Mesenchymal stem cell (in vitro differentiated cells and primary cell): ENCODE data around the gene GFAP.
A peak's percentile ranks its signal among the peaks of the same experiment; 100 is the strongest.

Experiments used
- DNase-seq: peaks from one replicate; pipeline ENCODE4 v3.0.0-alpha.2; 2013
- H2AFZ ChIP-seq: one replicate; pipeline ENCODE4 v1.6.1; 2013; ENCODE audit warnings: low read depth, mild to moderate bottlenecking, control low read depth, inconsistent platforms, low read length, moderate library complexity
- H2AK5ac ChIP-seq: 2 replicates; pipeline ENCODE4 v1.6.1; 2013; ENCODE audit warnings: low read length, moderate library complexity, mild to moderate bottlenecking, inconsistent platforms; ENCODE audit not compliant: severe bottlenecking
- H2BK120ac ChIP-seq: one replicate; pipeline ENCODE4 v1.6.1; 2013; ENCODE audit warnings: low read depth, mild to moderate bottlenecking, inconsistent platforms, low read length, moderate library complexity
- H2BK12ac ChIP-seq, 2 experiments: one replicate each; pipeline ENCODE4 v1.6.1; 2013; ENCODE audit warnings: inconsistent platforms in 2 of 2, low read length in 2 of 2, mild to moderate bottlenecking in 2 of 2, moderate library complexity in 2 of 2, control low read depth in 1 of 2
- H2BK15ac ChIP-seq: one replicate; pipeline ENCODE4 v1.6.1; 2013; ENCODE audit warnings: mild to moderate bottlenecking, low read depth, inconsistent platforms; ENCODE audit not compliant: poor library complexity, severe bottlenecking
- H2BK5ac ChIP-seq: 2 replicates; pipeline ENCODE4 v1.6.1; 2013; ENCODE audit warnings: low read depth, mild to moderate bottlenecking, low read length, control low read depth, inconsistent platforms; ENCODE audit not compliant: poor library complexity, severe bottlenecking
- H3K14ac ChIP-seq, 2 experiments: one replicate each; pipeline ENCODE4 v1.6.1; 2013; ENCODE audit warnings: inconsistent platforms in 2 of 2, low read length in 2 of 2, control low read depth in 1 of 2, mild to moderate bottlenecking in 1 of 2, moderate library complexity in 1 of 2
- H3K18ac ChIP-seq, 2 experiments: one replicate each; pipeline ENCODE4 v1.6.1; 2013; ENCODE audit warnings: inconsistent platforms in 2 of 2, low read length in 2 of 2, control low read depth in 1 of 2, low read depth in 1 of 2, mild to moderate bottlenecking in 1 of 2
- H3K23ac ChIP-seq, 2 experiments: one replicate each; pipeline ENCODE4 v1.6.1; 2013; ENCODE audit warnings: inconsistent platforms in 2 of 2, low read length in 2 of 2, mild to moderate bottlenecking in 2 of 2, moderate library complexity in 2 of 2, control low read depth in 1 of 2
- H3K27ac ChIP-seq: 2 replicates; pipeline ENCODE4 v1.5.1; 2013; ENCODE audit warnings: mild to moderate bottlenecking, moderate library complexity, low read length, control low read depth, inconsistent platforms; ENCODE audit not compliant: poor library complexity, severe bottlenecking
- H3K27me3 ChIP-seq, 2 experiments: 2 replicates each; pipeline versions ENCODE4 v1.6.1 to v1.7.0; 2013; ENCODE audit warnings: low read length in 2 of 2, mild to moderate bottlenecking in 2 of 2, moderate library complexity in 2 of 2, control low read depth in 1 of 2, inconsistent platforms in 1 of 2; ENCODE audit not compliant: control insufficient read depth in 1 of 2, insufficient read depth in 1 of 2
- H3K36me3 ChIP-seq, 2 experiments: 2 replicates each; pipeline versions ENCODE4 v1.6.1 to v1.7.0; 2013; ENCODE audit warnings: low read length in 2 of 2, control low read depth in 1 of 2, inconsistent platforms in 1 of 2, low read depth in 1 of 2, mild to moderate bottlenecking in 1 of 2; ENCODE audit not compliant: insufficient read depth in 2 of 2, control insufficient read depth in 1 of 2
- H3K4ac ChIP-seq, 2 experiments: one replicate each; pipeline ENCODE4 v1.6.1; 2013; ENCODE audit warnings: inconsistent platforms in 2 of 2, low read length in 2 of 2, mild to moderate bottlenecking in 2 of 2, moderate library complexity in 2 of 2, control low read depth in 1 of 2, low read depth in 1 of 2
- H3K4me1 ChIP-seq: 2 replicates; pipeline ENCODE4 v1.6.1; 2013; ENCODE audit warnings: low read depth, low read length, control low read depth; ENCODE audit not compliant: control insufficient read depth, insufficient read depth
- H3K4me2 ChIP-seq: 2 replicates; pipeline ENCODE4 v1.6.1; 2013; ENCODE audit warnings: low read length, mild to moderate bottlenecking, inconsistent platforms; ENCODE audit not compliant: poor library complexity, severe bottlenecking
- H3K4me3 ChIP-seq, 2 experiments: 2 replicates each; pipeline versions ENCODE4 v1.5.1 to v1.7.0; 2013; ENCODE audit warnings: low read length in 2 of 2, mild to moderate bottlenecking in 2 of 2, control low read depth in 1 of 2, low read depth in 1 of 2; ENCODE audit not compliant: insufficient read depth in 1 of 2
- H3K79me1 ChIP-seq: replicated peaks from 2 replicates; pipeline ENCODE4 v1.6.1; 2013; ENCODE audit warnings: mild to moderate bottlenecking, control low read depth, low read length, inconsistent platforms; ENCODE audit not compliant: poor library complexity, severe bottlenecking
- H3K9ac ChIP-seq: 2 replicates; pipeline ENCODE4 v1.7.0; 2013; ENCODE audit warnings: mild to moderate bottlenecking, low read length, moderate library complexity
- H3K9me3 ChIP-seq: 2 replicates; pipeline ENCODE4 v1.7.0; 2013; ENCODE audit warnings: mild to moderate bottlenecking, low read length; ENCODE audit not compliant: control insufficient read depth
- H4K8ac ChIP-seq: one replicate; pipeline ENCODE4 v1.6.1; 2013; ENCODE audit warnings: inconsistent platforms, mild to moderate bottlenecking, low read length, moderate library complexity
- H4K91ac ChIP-seq: one replicate; pipeline ENCODE4 v1.6.1; 2013; ENCODE audit warnings: mild to moderate bottlenecking, low read length, inconsistent platforms
- WGBS: methylation state at CpG from one replicate; pipeline ENCODE4 v1.1.7; 2013; ENCODE audit warnings: mixed read lengths; 5-methylcytosine and 5-hydroxymethylcytosine counted together

The GFAP gene

DNA sequence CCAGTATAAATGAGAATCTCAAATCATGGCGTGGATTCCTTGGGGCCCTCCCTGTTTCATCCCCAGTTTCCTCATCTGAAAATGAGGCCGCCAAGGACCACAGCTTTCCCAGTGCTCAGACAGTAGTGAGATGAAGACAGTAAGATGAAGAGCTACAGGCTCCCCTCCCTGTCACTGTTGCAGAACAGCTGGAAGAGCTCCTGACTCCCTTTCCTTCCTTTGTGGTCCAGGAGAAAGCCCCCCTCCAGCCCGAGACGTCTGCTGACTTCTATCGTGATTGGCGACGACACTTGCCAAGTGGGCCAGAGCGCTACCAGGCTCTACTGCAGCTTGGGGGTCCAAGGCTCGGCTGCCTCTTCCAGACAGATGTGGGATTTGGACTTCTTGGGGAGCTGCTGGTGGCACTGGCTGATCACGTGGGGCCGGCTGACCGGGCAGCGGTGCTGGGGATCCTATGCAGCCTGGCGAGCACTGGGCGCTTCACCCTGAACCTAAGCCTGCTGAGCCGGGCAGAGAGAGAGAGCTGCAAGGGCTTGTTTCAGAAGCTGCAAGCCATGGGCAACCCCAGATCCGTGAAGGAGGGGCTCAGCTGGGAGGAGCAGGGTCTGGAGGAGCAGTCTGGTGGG lies 13.1 kb downstream of the GFAP start:
- Histone ChIP-seq H2AFZ (no peak overlapping the region), H3K18ac (peak overlapping the region in 1 of 2 experiments; percentile 64), H3K9me3 (no peaks in the 10 kb centered on the region), H2BK120ac (no peak overlapping the region), H3K9ac (no peak overlapping the region), H3K4me3 (no peak overlapping the region), H3K36me3 (peaks cover 0 to 9% of the 10 kb centered on the region in 2 experiments), H3K27ac (peak overlapping the region; percentile 55), H4K8ac (no peak overlapping the region), H4K91ac (no peak overlapping the region), H2BK12ac (peak overlapping the region in 1 of 2 experiments; percentile 45), H3K27me3 (no peaks in the 10 kb centered on the region), H2AK5ac (peak overlapping the region; percentile 33), H3K23ac (no peak overlapping the region), H3K79me1 (peaks cover 3% of the 10 kb centered on the region), H3K14ac (no peak overlapping the region), H2BK5ac (peak overlapping the region; percentile 32), H2BK15ac (peak overlapping the region; percentile 65), H3K4me1 (peaks cover 47% of the 10 kb centered on the region), H3K4me2 (no peak overlapping the region), H3K4ac (peak overlapping the region in 1 of 2 experiments; percentile 31)
- no peak for DNase-seq
- 89% methylated on average over 17 of the region's 17 CpGs for WGBS

DNA sequence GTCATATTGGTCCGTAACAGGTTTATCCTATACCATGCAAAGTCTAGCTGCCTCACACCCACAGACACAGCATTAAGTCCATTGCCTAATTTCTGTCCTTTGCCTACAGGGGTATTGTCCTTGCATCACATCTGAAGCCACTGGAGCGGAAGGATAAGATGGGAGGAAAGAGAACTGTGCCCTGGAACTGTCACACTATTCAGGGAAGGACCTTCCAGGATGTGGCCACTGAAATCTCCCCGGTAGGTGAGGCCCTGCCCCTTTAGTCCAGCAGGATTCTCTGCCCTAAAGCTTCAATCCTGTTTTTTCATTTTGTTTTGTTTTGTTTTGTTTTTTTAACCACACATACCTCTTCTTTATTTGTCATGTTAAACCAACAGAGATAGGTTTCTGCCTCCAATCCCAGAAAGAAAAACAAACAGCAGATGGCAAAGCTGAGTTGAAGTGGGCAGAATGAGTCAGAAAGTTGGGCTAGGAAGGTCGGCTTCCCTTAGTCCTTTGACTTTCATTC lies 13.8 kb downstream of the GFAP start:
- Histone ChIP-seq H4K91ac (no peak overlapping the region), H3K14ac (no peak overlapping the region)

DNA sequence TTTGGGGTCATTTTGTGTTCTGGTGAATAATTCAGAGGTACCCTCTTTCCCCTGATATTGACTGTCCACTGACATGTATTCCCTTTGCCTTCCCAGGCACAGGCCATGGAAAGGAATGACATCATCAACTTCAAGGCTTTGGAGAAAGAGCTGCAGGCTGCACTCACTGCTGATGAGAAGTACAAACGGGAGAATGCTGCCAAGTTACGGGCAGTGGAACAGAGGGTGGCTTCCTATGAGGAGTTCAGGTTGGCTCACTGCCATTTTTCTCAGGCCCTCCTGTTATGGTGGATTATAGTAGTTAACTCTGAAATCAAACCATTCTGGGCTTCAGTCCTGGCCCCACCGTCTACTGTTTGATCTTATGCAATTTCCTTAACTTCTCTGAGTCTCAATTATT lies 14.4 kb downstream of the GFAP start:
- Histone ChIP-seq H2AFZ (no peak overlapping the region), H3K14ac (no peak overlapping the region), H4K91ac (no peak overlapping the region), H2BK15ac (no peak overlapping the region), H3K18ac (no peak overlapping the region), H2BK12ac (no peak overlapping the region), H3K4ac (no peak overlapping the region), H3K23ac (no peak overlapping the region), H3K36me3 (peaks cover 5 to 9% of the 10 kb centered on the region in 2 experiments), H3K9ac (peak overlapping the region; percentile 98), H2AK5ac (no peak overlapping the region), H2BK5ac (no peak overlapping the region), H3K9me3 (no peaks in the 10 kb centered on the region), H3K27me3 (no peaks in the 10 kb centered on the region), H3K79me1 (peaks cover 3% of the 10 kb centered on the region), H3K4me3 (peak overlapping the region in 1 of 2 experiments; percentile 94), H2BK120ac (peak overlapping the region; percentile 2), H3K4me1 (peaks cover 34% of the 10 kb centered on the region), H4K8ac (no peak overlapping the region), H3K27ac (peak overlapping the region; percentile 55), H3K4me2 (no peak overlapping the region)
- WGBS: 23% methylated on average over 2 of the region's 3 CpGs
- peak; percentile 84 for DNase-seq

More for the DNA sequence above, 13.8 kb downstream of the GFAP start:
- peak; percentile 86 for DNase-seq
- Histone ChIP-seq H2BK5ac (no peak overlapping the region), H3K9me3 (no peaks in the 10 kb centered on the region), H2AK5ac (no peak overlapping the region), H2BK120ac (no peak overlapping the region), H3K27me3 (no peaks in the 10 kb centered on the region), H3K79me1 (peaks cover 3% of the 10 kb centered on the region), H4K8ac (no peak overlapping the region), H3K23ac (no peak overlapping the region), H3K4me1 (peaks cover 39% of the 10 kb centered on the region), H2AFZ (no peak overlapping the region), H3K4me3 (no peak overlapping the region), H2BK15ac (peak overlapping the region; percentile 4), H2BK12ac (peak overlapping the region; percentile 69 to 79), H3K36me3 (peaks cover 2 to 9% of the 10 kb centered on the region in 2 experiments), H3K27ac (peak overlapping the region; percentile 55), H3K4me2 (peak overlapping the region; percentile 3), H3K18ac (peak overlapping the region in 1 of 2 experiments; percentile 46), H3K4ac (no peak overlapping the region), H3K9ac (peak overlapping the region; percentile 16)
- WGBS: 33% methylated on average over 2 of the region's 4 CpGs

DNA sequence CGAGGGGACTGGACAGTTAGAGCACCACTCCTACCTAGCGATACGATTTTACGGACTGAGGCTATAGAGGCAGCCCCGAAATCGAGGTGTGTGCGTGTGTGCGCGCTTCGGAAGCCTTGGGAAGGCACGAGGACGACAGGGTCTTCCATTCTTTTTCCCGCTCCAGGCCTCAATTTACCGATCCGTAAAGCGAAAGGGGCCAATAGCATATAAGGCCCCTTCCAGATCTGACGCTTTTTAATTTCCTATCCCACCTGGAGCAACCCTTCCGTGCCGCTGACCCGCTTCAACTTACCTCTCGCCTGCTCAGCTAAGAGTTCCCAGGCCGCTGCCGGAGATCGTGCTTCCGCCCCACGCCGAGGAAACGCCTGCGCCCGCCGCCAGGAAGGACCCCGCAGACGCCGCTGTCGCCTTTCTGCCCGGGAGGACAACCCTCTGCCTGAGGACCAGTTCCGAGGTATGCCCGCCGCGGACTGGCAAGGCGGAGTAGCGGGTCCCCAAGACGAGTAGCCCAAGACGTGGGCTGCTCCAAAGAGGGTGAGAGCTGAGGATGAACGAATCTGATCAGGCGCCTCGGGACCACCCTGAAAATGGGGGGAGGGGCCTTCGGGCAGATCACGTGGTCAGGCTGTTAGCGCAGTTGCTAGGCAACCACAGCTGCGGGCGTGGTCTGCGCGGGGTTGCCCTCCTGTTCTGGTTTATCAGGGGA lies 16.1 kb downstream of the GFAP start, which contains the start of gene EFTUD2:
TSS of gene EFTUD2 (minus strand) at position 372 of the 709 bp plus-strand sequence. CDS start 4,924 bp downstream, outside the sequence.
- Histone ChIP-seq H3K9ac (peak within 1 kb of the TSS; percentile 98), H3K4me3 (peak within 1 kb of the TSS; percentile 80 to 94), H3K27ac (peak within 1 kb of the TSS; percentile 93), H2AFZ (peak within 1 kb of the TSS; percentile 32), H3K14ac (peak within 1 kb of the TSS in 1 of 2 experiments; percentile 73), H3K79me1 (peaks cover 9% of the 10 kb centered on the region), H3K27me3 (no peaks in the 10 kb centered on the region), H3K36me3 (peaks cover 3 to 14% of the 10 kb centered on the region in 2 experiments), H3K4me2 (peak within 1 kb of the TSS; percentile 77), H3K4ac (peak within 1 kb of the TSS in 1 of 2 experiments; percentile 60), H4K91ac (peak within 1 kb of the TSS; percentile 77), H4K8ac (peak within 1 kb of the TSS; percentile 88), H3K9me3 (no peaks in the 10 kb centered on the region), H3K23ac (peak within 1 kb of the TSS; percentile 43 to 53), H2BK12ac (no peak within 1 kb of the TSS), H2AK5ac (no peak within 1 kb of the TSS), H3K18ac (peak within 1 kb of the TSS; percentile 37 to 67), H2BK120ac (peak within 1 kb of the TSS; percentile 6), H3K4me1 (peaks cover 28% of the 10 kb centered on the region), H2BK15ac (peak within 1 kb of the TSS; percentile 64), H2BK5ac (peak within 1 kb of the TSS; percentile 99)
- DNase-seq: peak; percentile 92
- WGBS: under 1% methylated on average over 54 of the region's 54 CpGs
